SH-SY5Y (cell line): Measurements from ENCODE around the gene P2RX6.

Experiments used
- GATA2 ChIP-seq: IDR thresholded peaks from 2 replicates; pipeline ENCODE4 v1.6.1; 2011; ENCODE audit warnings: mild to moderate bottlenecking, low read depth, low read length
- GATA3 ChIP-seq: IDR thresholded peaks from 2 replicates; pipeline ENCODE4 v1.6.1; 2011; ENCODE audit warnings: low read depth, mild to moderate bottlenecking, low read length, moderate library complexity

DNA sequence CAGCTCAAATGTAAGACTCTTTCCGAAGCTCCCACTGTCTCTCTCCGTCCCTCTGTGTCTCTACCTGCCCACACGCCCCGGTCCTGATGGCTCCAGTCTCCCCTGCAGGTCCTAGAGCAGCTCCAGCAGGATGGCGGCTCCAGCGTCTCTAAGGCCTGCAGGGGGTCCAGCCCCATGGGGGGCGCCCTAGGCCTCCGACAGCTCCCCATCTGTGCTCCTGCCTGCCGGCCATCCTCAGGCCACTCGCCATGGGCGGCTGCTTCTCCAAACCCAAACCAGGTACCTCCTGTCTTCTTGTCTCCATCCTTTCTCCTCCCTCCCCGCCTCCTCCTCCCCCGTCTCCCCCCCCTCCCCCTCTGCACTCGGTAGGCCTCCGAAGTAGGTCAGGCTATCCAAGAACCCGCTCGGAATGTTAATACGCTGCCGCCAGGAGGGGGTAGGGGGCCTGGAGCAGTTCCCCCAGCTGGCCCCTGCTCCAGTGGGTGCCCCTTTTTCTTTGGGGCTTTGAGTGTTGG is 47.2 kb upstream of the P2RX6 start:
- no peak for TF ChIP-seq GATA2
- no peak for TF ChIP-seq GATA3
